ENCODE results near the gene CALN1. TPM values are rescaled to one million over a fixed set of nuclear protein-coding genes. Genes with fewer than 3 reads are reported as not detected.

Gene CALN1
- polyA plus RNA-seq, 1 donor (not counting 4 experiments of a cell fraction or from before 2014, with no cell fraction given), result not detected

DNA sequence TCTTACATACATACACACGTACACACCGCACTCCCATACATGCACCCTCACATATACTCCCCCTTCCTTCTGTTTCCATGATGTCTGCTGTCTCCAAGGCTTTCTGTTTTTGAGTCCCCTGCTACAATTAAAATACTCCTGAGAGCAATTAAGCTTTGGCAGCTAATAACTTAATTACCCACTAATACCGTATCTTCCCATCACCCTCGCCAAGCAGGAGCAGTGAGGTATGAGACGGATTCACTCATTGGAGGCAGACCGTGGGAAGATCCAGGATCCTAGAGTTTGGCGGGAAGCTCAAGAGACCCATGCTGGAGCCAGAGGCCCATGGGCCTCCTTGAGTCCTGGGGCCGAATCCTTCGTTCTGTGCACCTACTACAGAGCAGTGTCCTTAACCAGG, 1.7 kb upstream of the CALN1 start:
- Histone ChIP-seq H3K4me3 (ENCODE audit: control insufficient read depth in 2 of 3, extremely low read depth in 1 of 3, insufficient read depth in 2 of 3, low read depth in 1 of 3, low read length in 3 of 3) (no peak overlapping the region), H3K27ac (ENCODE audit: control insufficient read depth, insufficient read depth, low read length) (no peak overlapping the region), H3K9me1 (ENCODE audit: control insufficient read depth, extremely low read depth, insufficient read depth, low read length) (no peaks in the 10 kb centered on the region), H3K36me3 (ENCODE audit: control insufficient read depth in 2 of 2, extremely low read depth in 1 of 2, insufficient read depth in 2 of 2, low read length in 2 of 2) (no peaks in the 10 kb centered on the region), H3K4me2 (ENCODE audit: control insufficient read depth, extremely low read depth, insufficient read depth, low read depth, low read length) (no peak overlapping the region), H3K9ac (ENCODE audit: control insufficient read depth, extremely low read depth, insufficient read depth, low read length) (no peak overlapping the region), H3K27me3 (ENCODE audit: control insufficient read depth, extremely low read depth, insufficient read depth, low read length) (no peaks in the 10 kb centered on the region), H2AFZ (ENCODE audit: control insufficient read depth, low read length) (no peak overlapping the region), H3K4me1 (ENCODE audit: control insufficient read depth, extremely low read depth, insufficient read depth, low read length) (no peaks in the 10 kb centered on the region), H3K9me3 (ENCODE audit: control insufficient read depth, low read depth, low read length) (peaks cover 8% of the 10 kb centered on the region), H3K79me2 (ENCODE audit: control insufficient read depth, insufficient read depth, low read length) (no peaks in the 10 kb centered on the region), H4K20me1 (ENCODE audit: control insufficient read depth, extremely low read depth, insufficient read depth, low read length) (no peaks in the 10 kb centered on the region)
- TF ChIP-seq, protein P1, sequence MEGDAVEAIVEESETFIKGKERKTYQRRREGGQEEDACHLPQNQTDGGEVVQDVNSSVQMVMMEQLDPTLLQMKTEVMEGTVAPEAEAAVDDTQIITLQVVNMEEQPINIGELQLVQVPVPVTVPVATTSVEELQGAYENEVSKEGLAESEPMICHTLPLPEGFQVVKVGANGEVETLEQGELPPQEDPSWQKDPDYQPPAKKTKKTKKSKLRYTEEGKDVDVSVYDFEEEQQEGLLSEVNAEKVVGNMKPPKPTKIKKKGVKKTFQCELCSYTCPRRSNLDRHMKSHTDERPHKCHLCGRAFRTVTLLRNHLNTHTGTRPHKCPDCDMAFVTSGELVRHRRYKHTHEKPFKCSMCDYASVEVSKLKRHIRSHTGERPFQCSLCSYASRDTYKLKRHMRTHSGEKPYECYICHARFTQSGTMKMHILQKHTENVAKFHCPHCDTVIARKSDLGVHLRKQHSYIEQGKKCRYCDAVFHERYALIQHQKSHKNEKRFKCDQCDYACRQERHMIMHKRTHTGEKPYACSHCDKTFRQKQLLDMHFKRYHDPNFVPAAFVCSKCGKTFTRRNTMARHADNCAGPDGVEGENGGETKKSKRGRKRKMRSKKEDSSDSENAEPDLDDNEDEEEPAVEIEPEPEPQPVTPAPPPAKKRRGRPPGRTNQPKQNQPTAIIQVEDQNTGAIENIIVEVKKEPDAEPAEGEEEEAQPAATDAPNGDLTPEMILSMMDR (optimal IDR thresholded peaks at IDR 0.05 in 1 of 3, IDR thresholded peaks at IDR 0.05 in 1 of 3, conservative IDR thresholded peaks at IDR 0.05 in 1 of 3; ENCODE audit: extremely low read depth in 1 of 3, insufficient read depth in 2 of 3, low read length in 3 of 3), result no peak
- no peak for TF ChIP-seq EZH2 (IDR thresholded peaks at IDR 0.05; ENCODE audit: low read length)
- dilution Hi-C loops (cut with MboI; ENCODE audit: extremely low pct_ligation_motif_present, low sequenced_read_pairs), result no loop called here
- DNase-seq (ENCODE audit: low read depth, low spot score) (no peak), FAIRE-seq (no peak)

GRCh38 chr7:72413290-72413689, 1.2 kb upstream of the CALN1 start:
- dilution Hi-C loops (cut with MboI; ENCODE audit: extremely low pct_ligation_motif_present, low sequenced_read_pairs), result no loop called here
- Histone ChIP-seq H3K27me3 (ENCODE audit: control insufficient read depth, extremely low read depth, insufficient read depth, low read length) (no peaks in the 10 kb centered on the region), H3K4me2 (ENCODE audit: control insufficient read depth, extremely low read depth, insufficient read depth, low read depth, low read length) (no peak overlapping the region), H3K9me1 (ENCODE audit: control insufficient read depth, extremely low read depth, insufficient read depth, low read length) (no peaks in the 10 kb centered on the region), H3K9me3 (ENCODE audit: control insufficient read depth, low read depth, low read length) (peaks cover 8% of the 10 kb centered on the region), H3K79me2 (ENCODE audit: control insufficient read depth, insufficient read depth, low read length) (no peaks in the 10 kb centered on the region), H3K27ac (ENCODE audit: control insufficient read depth, insufficient read depth, low read length) (no peak overlapping the region), H3K36me3 (ENCODE audit: control insufficient read depth in 2 of 2, extremely low read depth in 1 of 2, insufficient read depth in 2 of 2, low read length in 2 of 2) (no peaks in the 10 kb centered on the region), H3K9ac (ENCODE audit: control insufficient read depth, extremely low read depth, insufficient read depth, low read length) (no peak overlapping the region), H2AFZ (ENCODE audit: control insufficient read depth, low read length) (no peak overlapping the region), H4K20me1 (ENCODE audit: control insufficient read depth, extremely low read depth, insufficient read depth, low read length) (no peaks in the 10 kb centered on the region), H3K4me1 (ENCODE audit: control insufficient read depth, extremely low read depth, insufficient read depth, low read length) (no peaks in the 10 kb centered on the region), H3K4me3 (ENCODE audit: control insufficient read depth in 2 of 3, extremely low read depth in 1 of 3, insufficient read depth in 2 of 3, low read depth in 1 of 3, low read length in 3 of 3) (no peak overlapping the region)
- FAIRE-seq (no peak), DNase-seq (ENCODE audit: low read depth, low spot score) (no peak)
- no peak for TF ChIP-seq EZH2 (IDR thresholded peaks at IDR 0.05; ENCODE audit: low read length)
- TF ChIP-seq, protein P1 (optimal IDR thresholded peaks at IDR 0.05 in 1 of 3, IDR thresholded peaks at IDR 0.05 in 1 of 3, conservative IDR thresholded peaks at IDR 0.05 in 1 of 3; ENCODE audit: extremely low read depth in 1 of 3, insufficient read depth in 2 of 3, low read length in 3 of 3), result no peak
